AG04450 (cell line): Measurements from ENCODE around the gene CARS1. TPM values are rescaled to one million over a fixed set of nuclear protein-coding genes. Genes with fewer than 3 reads are reported as not detected.
A peak's percentile ranks its signal among the peaks of the same experiment; 100 is the strongest.

Experiments used
- CTCF ChIA-PET: fragments of 300-600, 350-600 bp; formaldehyde crosslinking; extraction: SDS; loops from one replicate; lab custom pipeline; 2022; ENCODE audit warnings: antibody characterized with exemption, inconsistent platforms; lab: Charles Lee
- POLR2A ChIA-PET: fragments of 350-600 bp; formaldehyde crosslinking; extraction: SDS; loops from one replicate; lab custom pipeline; 2021; ENCODE audit warnings: antibody characterized with exemption, inconsistent platforms; lab: Yijun Ruan, JAX
- DNase-seq: peaks from one replicate; pipeline ENCODE4 v3.0.0-alpha.2; 2011; ENCODE audit warnings: low read depth, low spot score
- H3K27ac ChIP-seq: one replicate; pipeline ENCODE4 v1.5.1; 2012; ENCODE audit warnings: low read depth, low read length, control low read depth
- H3K27me3 ChIP-seq: one replicate; pipeline ENCODE4 v1.6.0; 2012; ENCODE audit warnings: low read length; ENCODE audit not compliant: control insufficient read depth, insufficient read depth
- H3K4me3 ChIP-seq: 2 replicates; pipeline ENCODE4 v1.5.1; 2011; ENCODE audit warnings: mild to moderate bottlenecking, low read depth, low read length, control low read depth
- H3K9me3 ChIP-seq: 2 replicates; pipeline ENCODE4 v1.5.1; 2012; ENCODE audit warnings: low read length; ENCODE audit not compliant: control insufficient read depth, insufficient read depth
- polyA plus RNA-seq: library from polyadenylated mRNA; depleted of rRNA; stranded (reverse); fragments of >200 nt; gene quantifications from 2 replicates; pipeline ENCODE4 v1.2.3, GENCODE V29; 2011
- TF ChIP-seq, protein P1 (sequence below): IDR thresholded peaks from 2 replicates; pipeline ENCODE4 v1.5.1; 2011; ENCODE audit warnings: low read depth, low read length, control low read depth, inconsistent platforms

Gene CARS1
- polyA plus RNA-seq, 1 experiment = 139 TPM

- no peaks in the 10 kb centered on the region; the same call in 1 of the 2 replicates for H3K9me3 ChIP-seq
- no peaks in the 10 kb centered on the region for H3K27me3 ChIP-seq
- no peak for DNase-seq
- POLR2A ChIA-PET = no interaction called here
- no peak overlapping the region for H3K4me3 ChIP-seq
- no peak overlapping the region for H3K27ac ChIP-seq
- CTCF ChIA-PET = no interaction called here
- TF ChIP-seq, protein P1, sequence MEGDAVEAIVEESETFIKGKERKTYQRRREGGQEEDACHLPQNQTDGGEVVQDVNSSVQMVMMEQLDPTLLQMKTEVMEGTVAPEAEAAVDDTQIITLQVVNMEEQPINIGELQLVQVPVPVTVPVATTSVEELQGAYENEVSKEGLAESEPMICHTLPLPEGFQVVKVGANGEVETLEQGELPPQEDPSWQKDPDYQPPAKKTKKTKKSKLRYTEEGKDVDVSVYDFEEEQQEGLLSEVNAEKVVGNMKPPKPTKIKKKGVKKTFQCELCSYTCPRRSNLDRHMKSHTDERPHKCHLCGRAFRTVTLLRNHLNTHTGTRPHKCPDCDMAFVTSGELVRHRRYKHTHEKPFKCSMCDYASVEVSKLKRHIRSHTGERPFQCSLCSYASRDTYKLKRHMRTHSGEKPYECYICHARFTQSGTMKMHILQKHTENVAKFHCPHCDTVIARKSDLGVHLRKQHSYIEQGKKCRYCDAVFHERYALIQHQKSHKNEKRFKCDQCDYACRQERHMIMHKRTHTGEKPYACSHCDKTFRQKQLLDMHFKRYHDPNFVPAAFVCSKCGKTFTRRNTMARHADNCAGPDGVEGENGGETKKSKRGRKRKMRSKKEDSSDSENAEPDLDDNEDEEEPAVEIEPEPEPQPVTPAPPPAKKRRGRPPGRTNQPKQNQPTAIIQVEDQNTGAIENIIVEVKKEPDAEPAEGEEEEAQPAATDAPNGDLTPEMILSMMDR = no peak
These were observed 26.7 kb downstream of the CARS1 start for GRCh38 chr11:3030289-3031070.

- no peaks in the 10 kb centered on the region for H3K27me3 ChIP-seq
- ChIA-PET CTCF (interaction anchor here (1.2 to 1.4 kb wide), 2 partner anchors 9 to 63 kb away, joined by 4 to 6 read pairs; no protein-coding TSS in a partner anchor), POLR2A (no interaction called here)
- H3K4me3 ChIP-seq = no peak overlapping the region
- TF ChIP-seq, protein P1 = no peak
- H3K27ac ChIP-seq = no peak overlapping the region
- no peaks in the 10 kb centered on the region; the same call in 1 of the 2 replicates for H3K9me3 ChIP-seq
- no peak for DNase-seq
These were observed 28.4 kb downstream of the CARS1 start for GRCh38 chr11:3028813-3029212.

- no peak overlapping the region for H3K27ac ChIP-seq
- ChIA-PET POLR2A (no interaction called here), CTCF (interaction anchor here (1.1 kb wide), 1 partner anchor 11 kb away, joined by 5 read pairs; no protein-coding TSS in a partner anchor)
- DNase-seq = no peak
- TF ChIP-seq, protein P1 = no peak
- no peaks in the 10 kb centered on the region for H3K27me3 ChIP-seq
- no peak overlapping the region for H3K4me3 ChIP-seq
- H3K9me3 ChIP-seq = no peaks in the 10 kb centered on the region; the same call in 1 of the 2 replicates
These were observed 30.4 kb downstream of the CARS1 start for GRCh38 chr11:3026803-3027202.

DNA sequence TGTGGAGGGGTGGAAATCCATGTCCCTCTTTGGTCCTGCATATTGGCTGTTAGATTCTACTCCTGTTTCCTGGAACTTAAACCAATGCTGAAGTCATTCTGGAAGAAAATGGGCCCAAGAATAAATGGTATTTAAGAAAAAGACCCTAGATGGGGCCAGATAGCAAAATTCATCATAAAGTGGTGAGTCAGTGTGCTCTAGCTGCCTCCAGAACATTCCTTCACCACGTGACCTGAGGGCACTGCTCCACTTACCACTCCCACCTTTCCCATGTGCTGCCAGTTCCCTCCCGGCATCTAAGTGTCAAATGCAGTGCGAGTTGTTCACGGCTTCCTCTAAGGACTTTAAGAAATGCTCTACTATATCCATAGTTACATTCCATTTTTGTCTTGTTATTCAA lies 34.2 kb downstream of the CARS1 start:
- TF ChIP-seq, protein P1 = no peak
- no peak overlapping the region for H3K4me3 ChIP-seq
- H3K27me3 ChIP-seq = no peaks in the 10 kb centered on the region
- ChIA-PET CTCF (interaction anchor here (0.8 to 3.0 kb wide), 3 partner anchors 10 to 386 kb away, joined by 3 to 8 read pairs (median 4); no protein-coding TSS in a partner anchor), POLR2A (interaction anchor here (0.6 kb wide), 1 partner anchor 16 kb away, joined by 3 read pairs; no protein-coding TSS in a partner anchor)
- no peaks in the 10 kb centered on the region; the same call in 1 of the 2 replicates for H3K9me3 ChIP-seq
- DNase-seq = peak; percentile 13
- H3K27ac ChIP-seq = peak overlapping the region; percentile 80
